GM18870 (cell line): Measurements from ENCODE around the gene HOXB5.
A peak's percentile ranks its signal among the peaks of the same experiment; 100 is the strongest.

Experiments used
- ATAC-seq: cut with Tn5 transposase; IDR thresholded peaks from one replicate; pipeline ENCODE4 v1.9.1; 2021; ENCODE audit warnings: moderate library complexity; ENCODE audit not compliant: unreplicated experiment

HOXB5 gene

GRCh38 chr17:48563867-48564187 lies 29.8 kb downstream of the HOXB5 start:
- no peak for ATAC-seq

GRCh38 chr17:48563385-48563838 lies 30.2 kb downstream of the HOXB5 start:
- no peak for ATAC-seq

- no peak for ATAC-seq
Measured at GRCh38 chr17:48562934-48563333, 30.6 kb downstream of the HOXB5 start.

- ATAC-seq: peak; percentile 57
Measured at GRCh38 chr17:48561884-48562810, 31.4 kb downstream of the HOXB5 start.

GRCh38 chr17:48559840-48560817 lies 33.5 kb downstream of the HOXB5 start:
- no peak for ATAC-seq

- ATAC-seq: no peak
Measured at GRCh38 chr17:48559122-48559839, 34.3 kb downstream of the HOXB5 start.

GRCh38 chr17:48558831-48559121 lies 34.8 kb downstream of the HOXB5 start:
- ATAC-seq: no peak

- no peak for ATAC-seq
Measured at GRCh38 chr17:48558057-48558830, 35.3 kb downstream of the HOXB5 start.

- ATAC-seq: no peak
Measured at GRCh38 chr17:48556576-48557401, 36.8 kb downstream of the HOXB5 start.

- ATAC-seq: no peak
Measured at GRCh38 chr17:48556229-48556575, 37.4 kb downstream of the HOXB5 start.

GRCh38 chr17:48555258-48556228 lies 38.0 kb downstream of the HOXB5 start:
- no peak for ATAC-seq

GRCh38 chr17:48554412-48555257 lies 38.9 kb downstream of the HOXB5 start:
- no peak for ATAC-seq

GRCh38 chr17:48553826-48554225 lies 39.8 kb downstream of the HOXB5 start:
- ATAC-seq: no peak

GRCh38 chr17:48553190-48553547 lies 40.4 kb downstream of the HOXB5 start:
- ATAC-seq: no peak

- ATAC-seq: no peak
Measured at GRCh38 chr17:48552466-48553189, 41.0 kb downstream of the HOXB5 start.

GRCh38 chr17:48551596-48552465 lies 41.7 kb downstream of the HOXB5 start:
- ATAC-seq: no peak
